IPS-NIHi7 (cell line): Measurements from ENCODE around the gene ZCCHC8.
"Not testable (repeated sequence)": the region's sequence is repeated elsewhere in the genome, so short reads cannot be mapped to it uniquely, and the experiment has no call there.

Experiments
- DNase-seq: peaks from one replicate; pipeline ENCODE4 v3.0.0; 2012; ENCODE audit warnings: mixed read lengths; ENCODE audit errors: extremely low spot score

The ZCCHC8 gene

DNA sequence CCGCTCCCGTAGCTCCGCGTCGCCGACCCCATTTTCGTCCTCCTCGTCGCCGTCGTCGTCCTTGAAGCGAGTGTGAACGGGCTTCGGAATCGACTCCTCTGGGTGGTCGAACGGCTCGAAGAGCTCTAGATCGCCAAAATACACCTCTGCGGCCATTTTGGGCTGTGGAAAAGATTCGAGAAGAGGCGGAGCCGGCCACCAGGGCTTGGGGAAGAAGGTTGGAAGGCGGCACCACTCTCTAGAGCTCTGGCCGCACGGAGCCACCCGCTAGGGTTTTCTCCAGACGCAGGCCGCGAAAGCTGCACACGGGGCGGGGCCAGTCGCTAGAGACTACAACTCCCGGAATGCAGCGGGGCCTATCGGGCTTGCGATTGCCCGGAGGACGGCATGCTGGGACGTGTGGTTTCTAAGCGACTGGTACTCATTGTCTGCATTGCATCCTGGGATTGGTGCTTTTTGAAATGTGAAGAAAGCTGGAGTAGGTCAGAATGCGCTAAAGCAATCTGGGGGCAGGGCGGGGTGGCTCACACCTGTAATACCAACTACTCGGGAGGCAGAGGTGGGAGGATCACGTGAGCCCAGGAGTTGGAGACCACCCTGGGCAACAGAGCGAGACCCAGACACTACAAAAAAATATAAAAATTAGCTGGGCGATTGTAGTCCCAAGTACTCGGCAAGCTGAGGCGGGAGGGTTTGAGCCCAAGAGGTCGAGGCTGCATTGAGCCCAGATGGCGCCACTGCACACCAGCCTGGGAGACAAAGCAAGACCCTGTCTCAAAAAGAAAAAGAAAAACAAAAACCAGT is at the start of gene ZCCHC8:
TSS of gene ZCCHC8 (minus strand) at position 248 of the 804 bp plus-strand sequence. CDS start at position 156, 92 bp downstream.
- peak; percentile 93 for DNase-seq

DNA sequence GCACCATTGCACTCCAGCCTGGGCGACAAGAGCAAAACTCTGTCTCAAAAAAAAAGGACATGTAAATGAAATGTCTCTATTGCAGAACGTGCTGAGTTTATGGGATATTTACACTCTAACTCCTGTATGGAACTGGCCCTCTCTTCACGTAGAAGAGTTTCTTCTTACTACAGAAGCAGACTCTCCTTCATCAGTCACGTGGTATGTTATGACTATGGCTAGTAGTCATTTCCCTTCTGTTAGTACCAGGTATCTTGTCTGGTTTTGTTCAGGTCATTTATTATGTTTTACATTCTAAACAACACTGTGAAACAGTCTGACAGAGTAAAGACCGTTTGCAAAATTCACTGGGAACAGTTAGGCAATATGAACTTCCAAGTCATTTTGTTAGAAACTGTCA is 46.6 kb upstream of the ZCCHC8 start:
- no peak for DNase-seq

DNA sequence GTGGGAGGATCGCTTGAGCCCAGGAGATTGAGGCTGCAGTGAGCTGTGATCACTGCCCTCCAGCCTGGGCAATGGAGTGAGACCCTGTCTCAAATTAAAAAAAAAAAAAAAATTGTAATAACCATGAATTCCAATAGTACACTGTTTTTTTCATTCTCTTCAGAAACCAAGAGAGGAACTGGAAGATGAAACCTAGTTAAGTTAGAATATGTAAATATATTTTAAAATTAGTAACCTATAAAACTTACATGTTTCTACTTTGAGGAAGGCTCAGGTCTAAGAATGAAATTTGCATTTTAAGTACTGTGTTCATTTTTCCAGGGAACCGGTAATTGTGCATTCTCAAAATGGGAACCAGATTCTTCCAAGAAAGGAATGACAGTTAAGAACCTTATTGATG is 45.1 kb upstream of the ZCCHC8 start:
- DNase-seq: no peak

DNA sequence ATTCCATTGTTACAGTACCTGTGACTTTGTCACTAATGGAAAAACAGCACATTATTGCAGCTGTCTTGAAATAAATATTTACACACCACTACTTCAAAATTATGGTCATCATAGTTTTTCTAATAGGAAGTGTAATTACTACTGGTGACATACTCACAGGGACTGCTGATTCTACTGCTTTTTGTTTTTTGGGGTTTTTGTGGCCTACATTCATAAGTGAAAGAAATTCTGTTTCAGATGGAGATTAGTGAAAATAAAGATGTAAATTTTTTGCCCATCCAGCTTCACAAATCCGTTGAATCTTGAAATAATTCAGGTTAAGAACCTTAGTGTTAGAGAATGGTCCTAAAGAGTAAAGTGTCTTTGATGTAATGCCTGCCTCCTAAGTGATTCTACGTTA is 43.8 kb upstream of the ZCCHC8 start:
- DNase-seq: no peak

DNA sequence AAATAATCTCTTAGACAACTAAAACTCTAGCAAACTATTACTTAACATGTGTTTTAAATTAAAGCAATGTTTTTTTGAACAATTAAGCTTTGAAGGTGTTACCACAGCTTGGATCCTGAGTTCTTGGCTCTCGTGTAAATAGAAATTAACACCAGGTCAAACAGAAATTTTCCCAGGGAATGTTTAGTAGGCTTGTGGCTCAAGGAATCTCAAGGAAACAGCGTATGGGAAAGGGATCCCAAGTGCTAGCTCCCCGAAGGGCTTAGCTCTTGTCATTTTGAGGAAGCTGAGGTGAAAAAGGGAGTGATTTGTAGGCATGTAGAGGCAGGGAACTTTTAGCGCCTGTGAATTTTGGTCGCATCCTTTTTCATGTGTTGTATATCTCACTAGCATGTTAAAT is 37.8 kb upstream of the ZCCHC8 start:
- DNase-seq: no peak

DNA sequence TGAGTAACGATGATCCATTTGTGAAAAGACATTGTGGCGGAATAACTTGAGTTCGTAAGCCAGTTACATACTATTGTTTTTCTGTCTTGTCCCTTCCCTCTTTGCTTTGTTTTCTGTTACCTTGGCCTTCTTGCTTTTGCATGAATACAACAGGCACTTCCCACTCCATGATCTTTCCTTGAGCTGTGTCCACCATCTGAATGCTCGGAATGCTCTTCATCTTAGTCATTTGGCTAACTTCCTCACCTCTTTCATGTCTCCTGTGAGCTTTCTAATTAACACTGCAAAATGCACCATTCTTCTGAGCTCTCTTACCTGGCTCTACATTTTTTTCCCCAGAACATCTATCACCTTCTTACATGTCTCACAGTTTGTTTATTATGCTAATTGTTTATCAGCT is 36.3 kb upstream of the ZCCHC8 start:
- no peak for DNase-seq

DNA sequence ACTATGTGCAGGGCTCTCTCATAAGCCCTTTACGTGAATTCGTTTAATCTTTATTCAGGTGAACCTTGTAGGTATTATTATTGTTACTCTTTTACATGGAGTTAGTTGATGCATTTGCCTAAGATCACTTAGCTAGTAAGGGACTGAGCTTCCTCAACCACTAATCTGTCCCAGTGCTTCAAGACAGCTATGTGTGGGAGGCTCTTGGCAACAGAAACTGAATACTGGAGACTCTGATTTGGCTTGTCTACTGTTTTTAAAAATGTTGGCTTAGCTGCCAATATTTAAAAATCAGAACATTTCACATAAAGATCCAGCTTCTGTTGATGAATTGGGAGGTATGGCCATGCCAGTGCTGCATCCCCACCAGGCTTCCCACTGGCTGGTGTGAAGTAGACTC is 33.1 kb upstream of the ZCCHC8 start:
- DNase-seq: no peak

DNA sequence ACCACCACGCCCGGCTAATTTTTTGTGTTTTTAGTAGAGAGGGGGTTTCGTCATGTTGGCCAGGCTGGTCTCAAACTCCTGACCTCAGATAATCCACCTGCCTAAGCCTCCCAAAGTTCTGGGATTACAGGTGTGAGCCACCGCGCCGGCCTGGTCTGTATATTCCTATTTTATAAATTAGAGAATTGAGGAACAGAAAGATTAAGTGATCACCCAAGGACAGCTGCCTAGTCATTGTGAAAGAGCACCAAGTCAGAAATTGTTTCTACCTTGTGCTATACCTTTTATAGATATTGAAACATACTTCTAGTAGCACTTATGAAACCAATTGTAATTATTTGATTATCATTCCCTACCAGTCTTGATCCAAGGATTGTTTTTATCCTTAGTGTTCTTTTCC is 28.3 kb upstream of the ZCCHC8 start:
- DNase-seq: no peak

DNA sequence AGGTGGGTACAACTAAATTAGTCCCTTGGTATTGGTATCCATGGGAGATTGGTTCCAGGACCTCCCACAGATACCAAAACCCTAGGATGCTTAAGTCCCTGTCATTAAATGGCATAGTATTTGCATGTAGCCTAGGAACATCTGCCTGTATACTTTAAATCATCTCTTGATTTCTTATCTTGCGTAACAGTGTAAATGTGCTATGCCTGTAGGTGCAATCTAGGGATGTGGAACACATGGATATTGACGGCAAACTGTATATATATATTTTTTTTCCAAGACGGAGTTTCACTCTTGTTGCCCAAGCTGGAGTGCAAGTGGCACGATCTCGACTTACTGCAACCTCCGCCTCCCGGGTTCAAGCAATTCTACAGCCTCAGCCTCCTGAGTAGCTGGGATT is 27.9 kb upstream of the ZCCHC8 start:
- DNase-seq: no peak

DNA sequence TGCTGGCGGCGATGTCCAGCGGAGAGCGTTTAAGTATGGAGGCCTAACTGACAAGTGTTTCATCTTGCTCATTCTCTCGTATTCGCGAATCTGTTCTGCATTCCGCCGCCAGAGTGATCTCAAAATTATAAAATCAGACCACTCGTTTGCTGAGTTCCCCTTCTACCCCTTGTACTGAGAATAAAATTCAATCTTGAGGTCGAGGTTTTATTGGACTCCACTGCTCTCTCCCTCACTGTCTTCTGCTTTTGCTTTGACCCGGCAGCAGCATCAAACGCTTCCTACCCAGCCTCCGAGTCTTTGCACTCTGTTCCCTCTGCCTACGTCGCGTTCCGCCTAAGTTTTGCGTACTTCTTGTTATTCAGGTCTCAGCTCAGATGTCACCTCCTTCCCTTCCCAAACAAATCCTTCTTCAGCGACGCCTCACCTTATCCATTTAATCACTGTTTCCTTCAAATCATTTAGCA is 26.8 kb upstream of the ZCCHC8 start:
- peak; percentile 38 for DNase-seq

DNA sequence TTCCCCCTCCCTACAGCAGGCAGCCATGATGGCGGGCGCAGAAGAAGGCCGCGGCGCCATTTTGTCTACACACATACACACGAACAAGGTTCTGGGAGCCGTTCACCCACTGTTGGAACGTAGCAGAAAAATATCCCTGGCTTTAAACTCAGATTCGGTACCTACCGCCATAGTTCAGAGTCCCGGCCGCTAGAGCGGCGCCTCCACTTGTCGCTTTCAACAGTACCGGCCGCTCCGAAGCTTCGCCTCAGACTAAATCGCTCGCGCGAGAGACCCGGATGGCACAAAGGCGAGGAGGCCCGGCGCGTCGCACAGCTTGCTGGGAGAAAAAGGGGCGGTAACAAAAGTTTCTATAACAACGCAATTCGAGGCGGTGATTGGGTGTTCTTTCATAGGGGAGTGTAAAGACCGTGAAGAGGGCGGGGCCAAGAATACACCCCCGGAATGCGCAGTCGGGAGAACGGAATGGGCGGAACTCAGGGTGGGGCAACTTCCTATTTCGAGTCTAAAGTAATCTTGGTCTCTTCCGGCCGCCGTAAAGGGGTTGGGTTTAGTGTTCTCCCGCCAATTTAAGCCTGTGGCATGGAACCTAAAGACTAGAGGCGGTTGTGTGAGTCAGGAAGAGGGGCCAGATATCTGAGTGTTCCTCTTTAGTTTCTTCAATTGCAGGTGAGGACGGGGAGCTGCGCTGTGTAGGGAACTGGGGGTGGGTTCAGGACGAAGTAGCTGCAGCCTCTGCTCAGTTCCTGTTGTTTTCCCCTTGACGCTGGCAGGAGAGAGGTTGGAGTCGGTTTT is 26.1 kb upstream of the ZCCHC8 start, which contains the start of the genes KNTC1 and RSRC2:
TSS of gene KNTC1 (plus strand) at position 567 of the 795 bp plus-strand sequence. CDS start 2,815 bp downstream, outside the sequence.
TSS of gene RSRC2 (minus strand) at position 254 of the 795 bp plus-strand sequence. CDS start at position 171, 83 bp downstream.
- peak; percentile 99 for DNase-seq

DNA sequence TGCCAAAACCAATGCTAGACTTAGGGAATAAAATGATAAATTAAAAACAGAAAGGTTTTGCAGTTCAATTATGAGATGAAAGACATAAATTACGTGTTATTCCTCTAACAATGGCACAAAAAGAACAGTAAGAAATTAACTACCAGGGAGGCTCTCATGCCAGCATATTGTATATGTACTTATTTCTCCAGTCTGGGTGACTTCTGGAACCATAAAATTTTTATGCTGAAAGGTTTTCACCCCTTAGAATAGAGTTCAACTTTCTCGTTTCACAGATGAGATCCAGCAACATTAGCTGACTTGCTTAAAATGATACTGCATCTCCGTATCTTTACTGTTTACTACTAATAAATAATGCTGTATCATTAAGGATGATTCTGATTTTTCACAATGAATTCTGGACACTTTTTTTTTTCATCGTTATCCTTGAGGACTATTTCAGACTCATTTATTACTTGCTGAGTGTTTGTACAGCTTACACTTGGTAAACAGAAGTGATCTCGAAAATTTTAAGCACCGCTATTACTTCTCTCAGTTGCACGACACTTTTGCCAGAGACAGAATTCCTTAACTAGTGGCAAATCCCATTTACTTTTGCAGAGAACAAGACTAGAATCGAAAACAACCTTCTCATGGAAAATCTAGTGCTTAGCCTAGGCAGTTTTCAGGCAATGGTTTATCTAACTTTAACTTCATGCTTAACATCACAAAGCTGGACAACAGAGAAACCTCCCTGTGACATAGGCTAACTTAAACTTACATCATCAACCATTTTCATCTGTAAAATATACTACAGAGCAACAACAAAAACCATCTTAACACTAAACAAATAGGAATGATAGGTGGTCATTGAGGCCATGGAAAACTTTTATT is 23.4 kb upstream of the ZCCHC8 start:
- no peak for DNase-seq

DNA sequence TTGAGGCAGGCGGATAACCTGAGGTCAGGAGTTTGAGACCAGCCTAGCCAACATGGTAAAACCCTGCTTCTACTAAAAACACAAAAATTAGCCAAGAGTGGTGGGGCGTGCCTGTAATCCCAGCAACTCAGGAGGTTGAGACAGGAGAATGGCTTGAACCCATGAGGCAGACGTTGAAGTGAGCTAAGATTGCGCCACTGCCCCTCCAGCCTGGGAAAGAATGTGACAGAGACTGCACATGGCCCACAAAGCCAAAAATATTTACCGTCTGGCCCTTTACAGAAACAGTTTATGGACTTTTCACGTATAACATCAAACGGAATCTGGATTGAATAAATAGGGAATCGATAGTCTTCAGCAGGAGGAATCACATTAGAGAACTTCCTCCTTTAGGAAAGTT is 22.5 kb upstream of the ZCCHC8 start:
- DNase-seq: no peak

DNA sequence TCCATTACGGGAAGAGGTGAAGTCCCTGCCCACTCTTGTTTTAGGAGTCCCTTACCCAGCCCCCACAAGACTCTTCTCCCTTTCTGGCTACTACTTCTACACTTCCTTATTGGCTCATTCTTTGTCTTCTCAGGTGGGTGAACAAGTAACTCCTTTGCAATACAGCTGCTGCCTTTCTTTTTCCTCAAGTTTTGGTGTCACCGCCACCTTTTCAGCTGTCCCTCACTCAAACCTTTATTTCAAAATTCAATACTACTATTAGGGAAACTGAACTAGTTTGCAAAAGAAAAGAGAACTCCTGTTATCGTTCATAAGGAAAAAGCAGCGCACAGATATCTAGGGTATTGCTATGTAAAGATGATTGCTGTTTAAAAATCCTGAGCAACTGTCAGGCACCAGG is 19.9 kb upstream of the ZCCHC8 start:
- DNase-seq: no peak

DNA sequence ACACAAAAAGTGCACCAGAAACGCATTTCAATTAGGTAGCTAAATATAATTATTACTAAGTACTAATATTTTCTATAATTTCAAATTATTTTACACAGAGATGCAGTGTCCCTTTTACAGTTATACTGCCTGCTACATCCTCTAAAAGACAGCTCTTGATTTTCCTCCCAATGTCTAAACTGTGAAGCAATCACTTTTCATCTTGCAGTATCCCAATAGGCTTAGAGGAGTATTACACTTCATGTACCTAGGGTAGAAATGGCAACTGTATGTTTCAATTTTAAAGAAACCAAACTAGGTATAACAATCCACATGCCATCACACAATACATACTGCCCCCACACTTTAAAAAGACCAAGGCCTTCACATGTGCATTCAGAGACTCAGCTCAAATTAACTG is 18.7 kb upstream of the ZCCHC8 start:
- DNase-seq: no peak

DNA sequence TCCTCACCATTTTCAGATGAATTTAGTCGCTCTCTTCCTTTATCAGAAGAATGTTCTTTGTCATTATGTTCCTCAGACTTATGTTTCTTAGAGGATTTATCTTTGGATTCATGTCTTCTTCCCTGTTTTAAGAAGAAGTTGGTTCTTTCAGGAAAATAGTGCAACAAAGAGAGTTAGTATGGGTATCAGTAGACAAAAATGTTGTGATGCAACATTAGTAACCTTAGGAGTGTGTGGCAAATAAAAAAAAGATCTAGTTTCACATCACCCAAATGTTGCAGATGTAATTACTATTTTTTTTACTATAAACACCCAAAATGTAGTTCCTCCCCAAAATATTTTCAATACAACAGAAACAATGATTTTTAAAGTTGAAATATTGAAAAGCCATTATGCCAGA is 18.2 kb upstream of the ZCCHC8 start:
- DNase-seq: no peak

DNA sequence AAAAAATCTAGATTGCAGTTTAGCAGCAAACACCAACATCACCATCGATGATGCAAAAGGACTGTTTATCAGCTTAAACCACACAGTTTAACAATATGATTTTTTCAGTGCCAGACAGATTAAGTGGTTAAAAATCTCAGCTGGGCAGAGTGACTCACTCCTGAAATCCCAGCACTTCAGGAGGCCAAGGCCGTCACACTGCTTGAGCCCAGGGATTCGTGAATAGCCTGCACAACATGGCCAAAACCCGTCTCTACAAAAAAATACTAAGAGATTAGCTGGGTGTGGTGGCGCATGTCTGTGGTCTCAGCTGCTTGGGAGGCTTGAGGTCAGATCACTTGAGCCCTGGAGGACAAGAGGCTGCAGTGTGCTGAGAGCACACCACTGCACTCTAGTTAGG is 17.1 kb upstream of the ZCCHC8 start:
- DNase-seq: no peak

DNA sequence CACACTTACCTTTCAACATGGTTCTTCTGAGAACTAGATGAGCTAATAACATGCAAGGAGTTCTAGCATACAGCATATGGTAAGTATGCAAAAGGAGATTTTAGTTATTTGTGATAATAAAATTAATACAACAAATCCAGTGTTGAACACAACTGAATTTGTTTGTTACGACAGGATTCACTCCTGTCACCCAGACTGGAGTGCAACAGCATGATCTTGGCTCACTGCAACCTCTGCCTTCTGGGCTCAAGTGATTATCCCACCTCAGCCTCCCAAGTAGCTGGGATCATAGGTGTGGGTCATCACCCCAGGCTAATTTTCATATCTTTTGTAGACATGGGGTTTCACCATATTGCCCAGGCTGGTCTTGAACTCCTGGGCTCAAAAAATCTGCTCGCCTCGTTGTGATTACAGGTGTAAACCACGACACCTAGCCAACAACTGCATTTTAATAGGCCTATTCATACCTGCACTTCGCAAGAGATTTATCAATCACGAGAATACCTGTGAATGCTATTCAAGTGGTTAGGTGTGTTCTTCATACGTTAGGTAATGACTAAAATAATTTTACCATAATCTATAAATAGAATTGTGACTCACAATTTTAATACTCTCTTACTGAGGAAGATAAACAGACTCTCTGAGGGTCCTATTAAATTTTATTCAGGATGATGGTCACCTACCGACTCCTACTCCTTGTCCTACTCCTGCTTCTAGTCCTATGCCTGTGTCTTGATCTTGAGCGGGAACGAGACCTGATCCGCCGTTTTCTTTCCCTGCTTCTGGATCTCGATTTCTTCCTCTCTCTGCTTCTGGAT is 16.0 kb upstream of the ZCCHC8 start:
- no peak for DNase-seq

DNA sequence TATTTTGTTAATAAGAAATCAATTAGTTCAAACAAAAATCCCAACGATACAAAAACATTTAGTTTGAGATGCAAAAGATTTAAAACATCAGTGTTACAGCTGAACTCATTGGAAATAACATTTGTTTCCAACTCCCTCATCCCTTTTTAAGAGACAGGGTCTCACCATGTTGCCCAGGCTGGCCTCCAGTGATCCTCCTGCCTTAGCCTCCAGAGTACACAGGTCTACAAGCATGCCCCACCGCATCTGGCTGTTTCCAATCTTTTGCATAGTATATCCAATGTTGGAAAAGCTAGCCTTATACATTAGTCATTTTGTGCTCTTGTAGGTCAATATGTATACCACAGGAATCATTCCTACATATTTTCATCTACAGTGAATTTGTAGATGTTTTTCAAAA is 14.5 kb upstream of the ZCCHC8 start:
- DNase-seq: no peak

DNA sequence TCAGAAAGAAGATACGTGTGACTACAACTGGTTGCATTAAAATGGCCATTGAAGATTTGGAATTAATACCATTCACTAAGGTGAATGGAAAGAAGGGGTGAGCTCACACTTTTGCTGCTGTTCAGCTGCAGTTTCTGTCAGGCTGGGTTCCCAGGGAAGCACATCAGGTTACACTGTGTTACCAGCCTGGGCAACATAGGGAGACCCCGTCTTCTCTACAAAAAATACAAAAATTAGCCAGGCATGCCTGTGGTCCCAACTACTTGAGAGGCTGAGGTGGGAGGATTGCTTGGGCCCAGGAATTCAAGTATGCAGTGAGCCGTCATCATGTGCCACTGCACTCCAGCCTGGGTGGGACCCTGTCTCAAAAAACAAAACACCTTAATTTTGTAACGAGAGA is 12.9 kb upstream of the ZCCHC8 start:
- DNase-seq: no peak

DNA sequence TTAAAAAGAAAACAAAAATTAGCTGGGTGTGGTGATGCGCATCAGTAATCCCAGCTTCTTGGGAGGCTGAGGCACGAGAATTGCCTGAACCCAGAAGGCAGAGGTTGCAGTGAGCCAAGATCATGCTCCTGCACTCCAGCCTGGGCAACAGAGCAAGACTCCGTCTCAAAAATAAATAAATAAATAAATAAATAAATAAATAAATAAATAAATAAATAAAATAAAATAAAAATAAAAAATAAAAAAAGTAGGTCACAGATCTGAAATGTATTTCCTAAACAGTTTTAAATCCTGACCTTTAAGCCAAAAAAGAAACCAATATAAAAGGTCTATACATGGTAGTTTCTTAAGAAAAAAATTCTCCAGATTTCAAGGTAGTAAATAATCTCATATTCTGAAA is 12.3 kb upstream of the ZCCHC8 start:
- DNase-seq: not testable (repeated sequence)
